ENCODE measurements around the gene CCSER1.

- TF ChIP-seq CTCF (conservative IDR thresholded peaks at IDR 0.05; ENCODE audit: low read depth in 2 of 2) = no peak
- TF ChIP-seq ZNF114 (CRISPR knock-in tag; IDR thresholded peaks at IDR 0.05) = no peak
Observed at GRCh38 chr4:90970021-90970420, 842.8 kb downstream of the CCSER1 start.
